WTC11 (cell line): ENCODE data around the gene TRIM66. TPM values are rescaled to one million over a fixed set of nuclear protein-coding genes. Genes with fewer than 3 reads are reported as not detected.

Experiments used
- ATF3 ChIP-seq: sonication (generic); formaldehyde crosslinking; conservative IDR thresholded peaks from 2 replicates; pipeline ENCODE4 v1.8.1; 2022; ENCODE audit warnings: mild to moderate bottlenecking, missing genetic modification reagents
- ERG ChIP-seq: fragments of 250-450 bp; sonication (Bioruptor Pico); IDR thresholded peaks from 2 replicates; pipeline ENCODE4 v1.8.0; 2021; ENCODE audit warnings: mild to moderate bottlenecking
- ESRRA ChIP-seq: sonication (generic); formaldehyde crosslinking; IDR thresholded peaks from 2 replicates; pipeline ENCODE4 v1.8.1; 2022; ENCODE audit warnings: mild to moderate bottlenecking, missing genetic modification reagents, borderline replicate concordance
- FOXJ3 ChIP-seq: sonication (generic); formaldehyde crosslinking; IDR thresholded peaks from 2 replicates; pipeline ENCODE4 v1.9.0; 2021; ENCODE audit warnings: missing genetic modification reagents, mild to moderate bottlenecking, borderline replicate concordance
- FOXP1 ChIP-seq: sonication (generic); formaldehyde crosslinking; IDR thresholded peaks from 2 replicates; pipeline ENCODE4 v1.8.0; 2022; ENCODE audit warnings: missing genetic modification reagents, mild to moderate bottlenecking, moderate library complexity, borderline replicate concordance
- GRHL2 ChIP-seq: fragments of 250-450 bp; sonication (Bioruptor Pico); IDR thresholded peaks from 2 replicates; pipeline ENCODE4 v1.8.0; 2022; ENCODE audit warnings: mild to moderate bottlenecking, moderate library complexity; ENCODE audit not compliant: insufficient replicate concordance, severe bottlenecking
- HMGA2 ChIP-seq: fragments of 250-450 bp; sonication (Bioruptor Pico); IDR thresholded peaks from 2 replicates; pipeline ENCODE4 v1.4.0; 2021; ENCODE audit warnings: mild to moderate bottlenecking, moderate library complexity
- IRF1 ChIP-seq: sonication (generic); formaldehyde crosslinking; IDR thresholded peaks from 2 replicates; pipeline ENCODE4 v1.8.0; 2023; ENCODE audit warnings: missing genetic modification reagents
- MLX ChIP-seq: sonication (generic); formaldehyde crosslinking; IDR thresholded peaks from 2 replicates; pipeline ENCODE4 v1.8.1; 2023; ENCODE audit warnings: mild to moderate bottlenecking, missing genetic modification reagents, moderate library complexity
- MXD4 ChIP-seq: fragments of 250-450 bp; sonication (Bioruptor Pico); IDR thresholded peaks from 2 replicates; pipeline ENCODE4 v1.8.0; 2021; ENCODE audit warnings: mild to moderate bottlenecking, moderate library complexity, borderline replicate concordance
- MYBL2 ChIP-seq: sonication (generic); formaldehyde crosslinking; IDR thresholded peaks from 2 replicates; pipeline ENCODE4 v1.8.1; 2023; ENCODE audit warnings: mild to moderate bottlenecking, moderate library complexity, missing genetic modification reagents
- NR2C2 ChIP-seq: sonication (generic); formaldehyde crosslinking; IDR thresholded peaks from 2 replicates; pipeline ENCODE4 v1.8.0; 2022; ENCODE audit warnings: mild to moderate bottlenecking, missing genetic modification reagents
- OVOL2 ChIP-seq: fragments of 250-450 bp; sonication (Bioruptor Pico); IDR thresholded peaks from 2 replicates; pipeline ENCODE4 v1.9.0; 2021; ENCODE audit warnings: mild to moderate bottlenecking, borderline replicate concordance
- PRDM15 ChIP-seq: sonication (generic); formaldehyde crosslinking; IDR thresholded peaks from 2 replicates; pipeline ENCODE4 v1.8.0; 2022; ENCODE audit warnings: missing genetic modification reagents
- PREB ChIP-seq: sonication (generic); formaldehyde crosslinking; IDR thresholded peaks from 2 replicates; pipeline ENCODE4 v1.8.1; 2022; ENCODE audit warnings: mild to moderate bottlenecking, missing genetic modification reagents, moderate library complexity, borderline replicate concordance
- RORB ChIP-seq: fragments of 250-450 bp; sonication (Bioruptor Pico); IDR thresholded peaks from 2 replicates; pipeline ENCODE4 v1.9.0; 2021; ENCODE audit warnings: mild to moderate bottlenecking
- SMAD3 ChIP-seq: sonication (generic); formaldehyde crosslinking; IDR thresholded peaks from 2 replicates; pipeline ENCODE4 v1.8.0; 2022; ENCODE audit warnings: missing genetic modification reagents, mild to moderate bottlenecking, borderline replicate concordance
- SOX15 ChIP-seq: fragments of 250-450 bp; sonication (Bioruptor Pico); IDR thresholded peaks from 2 replicates; pipeline ENCODE4 v1.9.0; 2021; ENCODE audit warnings: mild to moderate bottlenecking
- STAT6 ChIP-seq: sonication (generic); formaldehyde crosslinking; conservative IDR thresholded peaks from 2 replicates; pipeline ENCODE4 v1.8.1; 2023; ENCODE audit warnings: mild to moderate bottlenecking, low read depth, missing genetic modification reagents, moderate library complexity
- USF1 ChIP-seq: sonication (generic); formaldehyde crosslinking; IDR thresholded peaks from 2 replicates; pipeline ENCODE4 v1.8.0; 2022; ENCODE audit warnings: mild to moderate bottlenecking, missing genetic modification reagents
- ZBTB21 ChIP-seq: sonication (generic); formaldehyde crosslinking; IDR thresholded peaks from 2 replicates; pipeline ENCODE4 v1.8.1; 2023; ENCODE audit warnings: mild to moderate bottlenecking, missing genetic modification reagents, borderline replicate concordance
- ZMAT4 ChIP-seq: fragments of 250-450 bp; sonication (Bioruptor Pico); IDR thresholded peaks from 2 replicates; pipeline ENCODE4 v1.9.0; 2021; ENCODE audit warnings: mild to moderate bottlenecking
- ZNF263 ChIP-seq: sonication (generic); formaldehyde crosslinking; IDR thresholded peaks from 2 replicates; pipeline ENCODE4 v1.8.1; 2022; ENCODE audit warnings: low read depth, mild to moderate bottlenecking, moderate library complexity, missing genetic modification reagents
- ZNF512 ChIP-seq: sonication (generic); formaldehyde crosslinking; IDR thresholded peaks from 2 replicates; pipeline ENCODE4 v1.8.1; 2022; ENCODE audit warnings: missing genetic modification reagents, borderline replicate concordance
- total RNA-seq: library from RNA; stranded (reverse); gene quantifications from 3 replicates; pipeline ENCODE4 v1.2.3, GENCODE V29; 2021

TRIM66 gene
- total RNA-seq, 1 experiment from 2014 or later, result 5.6 TPM

GRCh38 chr11:8682303-8683114 lies at the start of gene TRIM66, which contains the start of gene RPL27A (continued):
- TF ChIP-seq FOXJ3 (CRISPR knock-in tag) (no peak), USF1 (CRISPR knock-in tag) (peak; percentile 38; the same call in 1 of the 2 replicates), NR2C2 (CRISPR knock-in tag) (no peak), ZNF263 (no peak), PREB (CRISPR knock-in tag) (0 out of 2 replicates have a peak, but pooled peaks have one; percentile 37), ERG (CRISPR knock-in tag) (0 out of 2 replicates have a peak, but pooled peaks have one; percentile 70), RORB (CRISPR knock-in tag) (no peak), SMAD3 (CRISPR knock-in tag) (no peak), FOXP1 (CRISPR knock-in tag) (no peak; the same call in 1 of the 2 replicates), MLX (no peak; the same call in 1 of the 2 replicates), IRF1 (CRISPR knock-in tag) (no peak), ZMAT4 (CRISPR knock-in tag) (no peak), ESRRA (CRISPR knock-in tag) (0 out of 2 replicates have a peak, but pooled peaks have one; percentile 73), ZNF512 (CRISPR knock-in tag) (no peak), MYBL2 (CRISPR knock-in tag) (peak; percentile 44; the same call in 1 of the 2 replicates), PRDM15 (CRISPR knock-in tag) (no peak), MXD4 (CRISPR knock-in tag) (no peak), OVOL2 (CRISPR knock-in tag) (no peak), SOX15 (CRISPR knock-in tag) (no peak), HMGA2 (CRISPR knock-in tag) (no peak; the same call in 1 of the 2 replicates), ATF3 (CRISPR knock-in tag) (no peak), ZBTB21 (CRISPR knock-in tag) (no peak), STAT6 (CRISPR knock-in tag) (no peak), GRHL2 (CRISPR knock-in tag) (no peak)
